ENCODE data around the gene SLC25A45. TPM values are rescaled to one million over a fixed set of nuclear protein-coding genes. Genes with fewer than 3 reads are reported as not detected.

SLC25A45 gene
- total RNA-seq, 1 donor from 2014 or later: 5.3 TPM

- Mint-ChIP-seq H3K27ac (no peak overlapping the region), H3K27me3 (no peaks in the 10 kb centered on the region), H3K9me3 (ENCODE audit: low read depth) (no peaks in the 10 kb centered on the region), H3K4me3 (ENCODE audit: low read depth) (no peak overlapping the region), H3K36me3 (ENCODE audit: insufficient read depth) (peaks cover 4% of the 10 kb centered on the region), H3K4me1 (ENCODE audit: low read depth) (no peaks in the 10 kb centered on the region)
- no peak for TF ChIP-seq CTCF (IDR thresholded peaks at IDR 0.05; ENCODE audit: unreplicated experiment)
- DNase-seq (ENCODE audit: low spot score, unreplicated experiment): no peak
Measured at GRCh38 chr11:65394125-65394536, 11.7 kb upstream of the SLC25A45 start.

GRCh38 chr11:65393513-65394079 is 11.2 kb upstream of the SLC25A45 start:
- no peak for DNase-seq (ENCODE audit: low spot score, unreplicated experiment)
- Mint-ChIP-seq H3K4me1 (ENCODE audit: low read depth) (peaks cover 4% of the 10 kb centered on the region), H3K9me3 (ENCODE audit: low read depth) (no peaks in the 10 kb centered on the region), H3K4me3 (ENCODE audit: low read depth) (no peak overlapping the region), H3K36me3 (ENCODE audit: insufficient read depth) (peaks cover 4% of the 10 kb centered on the region), H3K27ac (no peak overlapping the region), H3K27me3 (no peaks in the 10 kb centered on the region)
- no peak for TF ChIP-seq CTCF (IDR thresholded peaks at IDR 0.05; ENCODE audit: unreplicated experiment)

GRCh38 chr11:65392899-65393298 is 10.5 kb upstream of the SLC25A45 start:
- no peak for TF ChIP-seq CTCF (IDR thresholded peaks at IDR 0.05; ENCODE audit: unreplicated experiment)

GRCh38 chr11:65392186-65392829 is 9.9 kb upstream of the SLC25A45 start:
- DNase-seq (ENCODE audit: low spot score, unreplicated experiment): no peak
- H3K27ac Mint-ChIP-seq: peak overlapping the region; percentile 64
- peaks cover 2% of the 10 kb centered on the region for H3K36me3 Mint-ChIP-seq (ENCODE audit: insufficient read depth)
- no peak overlapping the region for H3K4me3 Mint-ChIP-seq (ENCODE audit: low read depth)
- no peaks in the 10 kb centered on the region for H3K9me3 Mint-ChIP-seq (ENCODE audit: low read depth)
- no peaks in the 10 kb centered on the region for H3K27me3 Mint-ChIP-seq
- no peak for TF ChIP-seq CTCF (IDR thresholded peaks at IDR 0.05; ENCODE audit: unreplicated experiment)
- peaks cover 4% of the 10 kb centered on the region for H3K4me1 Mint-ChIP-seq (ENCODE audit: low read depth)

More at GRCh38 chr11:65392899-65393298, 10.5 kb upstream of the SLC25A45 start:
- H3K27ac Mint-ChIP-seq: no peak overlapping the region
- H3K9me3 Mint-ChIP-seq (ENCODE audit: low read depth): no peaks in the 10 kb centered on the region
- H3K27me3 Mint-ChIP-seq: no peaks in the 10 kb centered on the region
- H3K4me1 Mint-ChIP-seq (ENCODE audit: low read depth): peaks cover 4% of the 10 kb centered on the region
- no peak for DNase-seq (ENCODE audit: low spot score, unreplicated experiment)
- H3K36me3 Mint-ChIP-seq (ENCODE audit: insufficient read depth): peaks cover 4% of the 10 kb centered on the region
- H3K4me3 Mint-ChIP-seq (ENCODE audit: low read depth): no peak overlapping the region

GRCh38 chr11:65390996-65391395 is 8.6 kb upstream of the SLC25A45 start:
- Mint-ChIP-seq H3K36me3 (ENCODE audit: insufficient read depth) (no peaks in the 10 kb centered on the region), H3K4me3 (ENCODE audit: low read depth) (no peak overlapping the region), H3K27ac (no peak overlapping the region), H3K9me3 (ENCODE audit: low read depth) (no peaks in the 10 kb centered on the region), H3K4me1 (ENCODE audit: low read depth) (peaks cover 5% of the 10 kb centered on the region), H3K27me3 (no peaks in the 10 kb centered on the region)
- DNase-seq (ENCODE audit: low spot score, unreplicated experiment): no peak
- TF ChIP-seq CTCF (IDR thresholded peaks at IDR 0.05; ENCODE audit: unreplicated experiment): no peak
